Stimulated activated naive B cell treated with anti-CD40 and anti-IgM and Interleukin-4, amounts not matched to agents 10 μg/mL and 1 μg/mL and 100 μg/mL, for 72 hours (primary cell): ENCODE results near the gene FGFBP2.

ENCODE experiments used
- ATAC-seq, 2 donors: fragments of 150-1000 bp; cut with Tn5 transposase; replicated peaks; 2 replicates each; pipeline ENCODE4 v1.10.0; 2021; ENCODE audit warnings: moderate library complexity in 1 of 2
- DNase-seq: peaks from one replicate; pipeline ENCODE4 v3.0.0; 2021
- H3K27ac Mint-ChIP-seq: one replicate; pipeline ENCODE4 v1.8.0; 2022; ENCODE audit warnings: mild to moderate bottlenecking, mixed read lengths
- H3K27me3 Mint-ChIP-seq, 2 donors: one replicate each; pipeline ENCODE4 v1.8.0; 2022; ENCODE audit warnings: mixed read lengths in 2 of 2
- H3K36me3 Mint-ChIP-seq, 2 donors: one replicate each; pipeline ENCODE4 v1.8.0; 2022; ENCODE audit warnings: mixed read lengths in 2 of 2, mild to moderate bottlenecking in 1 of 2
- H3K4me1 Mint-ChIP-seq, 2 donors: one replicate each; pipeline ENCODE4 v1.8.0; 2022; ENCODE audit warnings: mixed read lengths in 2 of 2, mild to moderate bottlenecking in 1 of 2
- H3K4me3 Mint-ChIP-seq, 2 donors: one replicate each; pipeline ENCODE4 v1.8.0; 2022; ENCODE audit warnings: mild to moderate bottlenecking in 2 of 2, mixed read lengths in 2 of 2, moderate library complexity in 1 of 2
- H3K9me3 Mint-ChIP-seq, 2 donors: one replicate each; pipeline ENCODE4 v1.8.0; 2022; ENCODE audit warnings: mixed read lengths in 2 of 2, mild to moderate bottlenecking in 1 of 2

FGFBP2 gene

GRCh38 chr4:15986907-15987306 is 23.9 kb upstream of the FGFBP2 start:
- Mint-ChIP-seq H3K27ac (no peak overlapping the region), H3K4me3 (no peak overlapping the region), H3K36me3 (no peaks in the 10 kb centered on the region), H3K9me3 (no peaks in the 10 kb centered on the region), H3K4me1 (peaks cover 0 to 2% of the 10 kb centered on the region in 2 donors), H3K27me3 (peaks cover 0 to 4% of the 10 kb centered on the region in 2 donors)
- DNase-seq (no peak), ATAC-seq (no peak)

DNA sequence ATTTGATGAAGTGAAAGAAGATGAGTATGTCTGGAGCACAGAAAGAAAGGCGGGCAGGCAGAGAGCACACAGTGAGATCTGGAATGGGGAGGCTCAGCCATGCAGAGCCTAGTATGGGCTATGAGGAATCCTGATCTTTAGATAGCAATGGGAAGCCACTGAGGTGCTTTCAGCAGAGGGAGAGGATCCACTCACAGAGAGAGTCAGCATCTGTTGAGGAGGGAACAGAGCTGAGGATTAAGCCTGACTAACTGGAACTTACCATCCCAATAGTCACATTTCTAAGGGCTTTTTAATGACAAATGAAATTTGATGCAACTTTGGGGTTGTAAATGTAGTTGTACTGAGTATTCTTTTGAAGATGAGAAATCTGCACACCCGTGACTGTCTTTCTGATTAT is 20.6 kb upstream of the FGFBP2 start:
- H3K9me3 Mint-ChIP-seq = no peaks in the 10 kb centered on the region
- no peak for ATAC-seq

DNA sequence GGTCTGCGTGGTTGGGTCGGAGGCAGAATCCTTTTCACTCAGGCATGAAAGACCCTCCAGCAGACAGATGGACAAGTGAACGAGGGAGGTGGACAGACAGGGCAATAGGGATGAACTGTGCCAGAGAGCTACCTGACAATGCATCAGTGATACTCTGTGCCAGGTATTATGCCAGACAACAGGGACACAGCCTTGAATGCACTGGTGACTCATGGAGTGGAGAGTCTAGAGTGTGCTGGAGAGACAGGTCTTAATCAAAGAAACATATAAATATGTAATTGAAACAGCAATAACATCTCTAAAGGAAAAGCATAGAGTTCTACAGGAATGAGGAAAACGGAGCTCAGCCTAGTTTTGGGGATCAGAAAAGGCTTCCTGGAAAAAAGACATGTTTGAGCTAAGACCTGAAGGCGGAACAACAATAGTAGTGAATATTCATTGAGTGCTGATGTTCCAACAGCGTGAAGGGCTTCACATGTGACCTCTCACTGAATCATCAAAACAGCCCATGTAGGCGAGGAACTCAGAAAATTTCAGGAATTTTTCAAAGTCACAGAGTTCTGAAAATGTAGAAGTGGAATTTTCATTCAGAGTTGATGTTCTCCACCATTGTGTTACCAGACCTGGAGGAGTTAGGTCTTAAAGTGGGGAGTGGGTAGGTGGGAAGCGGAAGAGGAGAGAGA is 20.0 kb upstream of the FGFBP2 start:
- Mint-ChIP-seq H3K36me3 (no peaks in the 10 kb centered on the region), H3K9me3 (no peaks in the 10 kb centered on the region), H3K27ac (no peak overlapping the region), H3K4me3 (no peak overlapping the region), H3K27me3 (peaks cover 0 to 5% of the 10 kb centered on the region in 2 donors), H3K4me1 (no peaks in the 10 kb centered on the region)
- DNase-seq (no peak), ATAC-seq (no peak)

More for the DNA sequence above, 20.6 kb upstream of the FGFBP2 start:
- no peak overlapping the region for H3K27ac Mint-ChIP-seq
- no peak for DNase-seq
- H3K27me3 Mint-ChIP-seq = peaks cover 0 to 5% of the 10 kb centered on the region in 2 donors
- no peak overlapping the region for H3K4me3 Mint-ChIP-seq
- no peaks in the 10 kb centered on the region for H3K36me3 Mint-ChIP-seq
- H3K4me1 Mint-ChIP-seq = no peaks in the 10 kb centered on the region

DNA sequence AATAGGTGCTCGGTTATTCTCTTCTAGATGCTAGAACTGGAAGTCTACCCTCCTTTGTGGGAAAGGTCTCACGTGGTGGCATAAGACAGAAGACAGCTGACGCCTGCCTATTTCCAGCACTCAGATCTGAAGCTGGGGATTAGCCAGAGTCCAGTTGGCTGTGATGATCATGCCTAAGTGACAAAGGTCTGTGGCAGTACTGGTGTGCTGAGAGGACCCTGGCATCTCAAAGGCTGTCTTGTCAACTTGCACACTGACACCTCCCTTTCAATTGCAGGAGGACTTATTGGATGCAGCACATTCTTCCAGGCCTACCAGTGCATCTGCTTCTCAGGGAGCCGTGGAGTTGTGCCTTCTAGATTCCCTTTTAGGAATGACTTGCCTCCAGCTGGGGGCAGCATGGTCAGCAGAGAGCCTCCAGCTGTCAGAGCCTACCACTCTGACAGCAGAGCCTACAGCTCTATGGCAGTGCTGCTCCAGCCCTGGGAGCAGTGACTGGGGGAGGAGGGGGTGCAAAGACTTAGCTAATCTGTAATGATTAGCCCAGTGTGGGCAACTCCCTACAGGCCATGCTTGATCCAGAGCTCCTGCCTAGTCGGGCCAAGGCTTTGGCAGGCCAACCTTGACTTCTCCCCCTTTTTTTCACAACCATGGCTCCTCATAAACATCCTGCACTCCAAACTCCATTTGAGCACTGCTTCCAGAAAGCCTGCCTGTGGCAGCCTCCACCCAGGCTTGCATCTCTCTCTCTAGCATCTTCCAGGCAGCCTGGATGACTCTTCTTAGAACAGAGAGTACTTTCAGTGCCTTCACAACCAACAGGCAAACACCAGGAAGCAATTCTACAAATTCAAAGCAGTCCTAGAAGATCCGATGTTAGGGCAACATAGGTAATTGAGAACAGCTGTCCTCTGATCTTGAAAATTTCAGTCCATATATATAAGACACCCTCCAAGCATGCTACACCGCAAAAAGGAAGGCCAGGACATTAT is 13.8 kb upstream of the FGFBP2 start:
- H3K4me3 Mint-ChIP-seq = no peak overlapping the region
- no peaks in the 10 kb centered on the region for H3K9me3 Mint-ChIP-seq
- H3K27ac Mint-ChIP-seq = no peak overlapping the region
- DNase-seq = no peak
- H3K4me1 Mint-ChIP-seq = no peaks in the 10 kb centered on the region
- peaks cover 0 to 4% of the 10 kb centered on the region in 2 donors for H3K27me3 Mint-ChIP-seq
- H3K36me3 Mint-ChIP-seq = no peaks in the 10 kb centered on the region
- ATAC-seq = peak in 1 of 2 donors; percentile 23

- no peak for ATAC-seq
- Mint-ChIP-seq H3K36me3 (peaks cover 1 to 2% of the 10 kb centered on the region in 2 donors), H3K4me3 (no peak overlapping the region), H3K27me3 (peaks cover 4 to 5% of the 10 kb centered on the region in 2 donors), H3K27ac (no peak overlapping the region), H3K9me3 (peaks cover 3 to 8% of the 10 kb centered on the region in 2 donors), H3K4me1 (no peaks in the 10 kb centered on the region)
- DNase-seq = no peak
These were observed 8.3 kb upstream of the FGFBP2 start for GRCh38 chr4:15971068-15971801.

DNA sequence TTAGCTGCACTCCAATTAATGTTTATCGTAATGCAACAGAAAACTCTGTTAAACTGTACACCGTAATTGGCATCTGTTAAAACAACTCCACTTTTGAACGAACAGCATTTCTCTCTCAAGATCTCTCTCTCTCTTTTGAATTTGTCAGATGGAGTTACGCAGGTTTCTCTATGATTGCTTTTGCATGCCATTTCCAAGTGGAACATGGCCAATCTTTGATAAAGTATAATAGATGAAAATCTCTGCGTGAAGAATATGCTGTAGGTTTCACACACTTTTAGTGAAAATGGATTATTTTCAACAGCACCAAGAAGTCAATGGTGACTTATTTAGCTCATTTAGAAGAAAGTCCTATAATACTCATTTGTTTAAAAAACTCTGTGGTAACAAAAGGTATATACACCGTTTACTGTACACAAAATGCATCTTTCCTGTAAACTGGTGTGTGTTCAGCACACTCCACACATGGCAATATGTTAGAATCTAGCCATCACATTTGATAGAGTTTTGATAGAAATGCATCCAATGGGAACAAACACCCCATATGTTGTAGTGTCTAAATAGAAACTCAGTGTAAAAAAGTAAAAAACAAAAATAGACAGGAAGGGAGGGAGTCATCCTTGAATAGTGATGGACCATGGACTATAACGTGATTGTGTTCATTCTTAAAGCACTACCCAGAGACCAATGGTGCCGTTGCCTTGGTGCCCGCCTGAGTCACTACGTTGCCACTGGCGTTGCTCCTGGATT is 5.8 kb upstream of the FGFBP2 start:
- DNase-seq = no peak
- H3K27ac Mint-ChIP-seq = no peak overlapping the region
- H3K9me3 Mint-ChIP-seq = peaks cover 4 to 9% of the 10 kb centered on the region in 2 donors
- ATAC-seq = no peak
- H3K27me3 Mint-ChIP-seq = peaks cover 4 to 6% of the 10 kb centered on the region in 2 donors
- peaks cover 1 to 4% of the 10 kb centered on the region in 2 donors for H3K36me3 Mint-ChIP-seq
- H3K4me3 Mint-ChIP-seq = no peak overlapping the region
- peaks cover 4 to 12% of the 10 kb centered on the region in 2 donors for H3K4me1 Mint-ChIP-seq

- peaks cover 1 to 4% of the 10 kb centered on the region in 2 donors for H3K36me3 Mint-ChIP-seq
- peaks cover 4 to 9% of the 10 kb centered on the region in 2 donors for H3K9me3 Mint-ChIP-seq
- ATAC-seq (no peak), DNase-seq (no peak)
- H3K4me3 Mint-ChIP-seq = no peak overlapping the region
- H3K27ac Mint-ChIP-seq = peak overlapping the region; percentile 56
- peaks cover 19 to 28% of the 10 kb centered on the region in 2 donors for H3K4me1 Mint-ChIP-seq
- peaks cover 4 to 6% of the 10 kb centered on the region in 2 donors for H3K27me3 Mint-ChIP-seq
These were observed 2.4 kb upstream of the FGFBP2 start for GRCh38 chr4:15965325-15965724.

DNA sequence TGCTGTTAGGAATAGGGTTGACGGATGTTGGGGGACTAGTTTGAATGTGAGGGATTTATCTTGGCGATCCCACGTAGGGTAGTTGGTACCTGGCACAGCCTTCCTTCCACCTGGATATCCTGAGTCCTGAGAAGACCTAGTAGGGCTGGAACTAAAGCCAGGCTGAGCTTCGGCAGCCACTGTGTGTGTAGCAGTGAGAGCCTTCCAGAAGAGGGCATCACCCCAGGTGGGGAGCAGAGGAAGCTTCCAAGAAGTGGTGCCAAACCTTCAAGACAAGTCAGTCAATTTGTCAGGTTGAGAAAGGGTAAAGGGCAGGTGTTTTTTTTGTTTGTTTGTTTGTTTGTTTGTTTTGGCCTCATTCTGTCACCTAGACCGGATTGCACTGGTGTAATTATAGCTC is 1.2 kb upstream of the FGFBP2 start:
- H3K27me3 Mint-ChIP-seq = peaks cover 4 to 6% of the 10 kb centered on the region in 2 donors
- H3K4me1 Mint-ChIP-seq = peaks cover 19 to 28% of the 10 kb centered on the region in 2 donors
- H3K4me3 Mint-ChIP-seq = no peak overlapping the region
- DNase-seq (no peak), ATAC-seq (no peak)
- no peak overlapping the region for H3K27ac Mint-ChIP-seq
- peaks cover 3 to 4% of the 10 kb centered on the region in 2 donors for H3K36me3 Mint-ChIP-seq
- peaks cover 4 to 9% of the 10 kb centered on the region in 2 donors for H3K9me3 Mint-ChIP-seq

GRCh38 chr4:15963576-15963975 is 601 bp upstream of the FGFBP2 start:
- peaks cover 4 to 9% of the 10 kb centered on the region in 2 donors for H3K9me3 Mint-ChIP-seq
- peak overlapping the region; percentile 84 for H3K27ac Mint-ChIP-seq
- peak overlapping the region; percentile 62 to 74 for H3K4me3 Mint-ChIP-seq
- ATAC-seq = peak; percentile 98
- peaks cover 4 to 6% of the 10 kb centered on the region in 2 donors for H3K27me3 Mint-ChIP-seq
- peaks cover 3 to 4% of the 10 kb centered on the region in 2 donors for H3K36me3 Mint-ChIP-seq
- H3K4me1 Mint-ChIP-seq = peaks cover 19 to 28% of the 10 kb centered on the region in 2 donors
- DNase-seq = peak; percentile 80

DNA sequence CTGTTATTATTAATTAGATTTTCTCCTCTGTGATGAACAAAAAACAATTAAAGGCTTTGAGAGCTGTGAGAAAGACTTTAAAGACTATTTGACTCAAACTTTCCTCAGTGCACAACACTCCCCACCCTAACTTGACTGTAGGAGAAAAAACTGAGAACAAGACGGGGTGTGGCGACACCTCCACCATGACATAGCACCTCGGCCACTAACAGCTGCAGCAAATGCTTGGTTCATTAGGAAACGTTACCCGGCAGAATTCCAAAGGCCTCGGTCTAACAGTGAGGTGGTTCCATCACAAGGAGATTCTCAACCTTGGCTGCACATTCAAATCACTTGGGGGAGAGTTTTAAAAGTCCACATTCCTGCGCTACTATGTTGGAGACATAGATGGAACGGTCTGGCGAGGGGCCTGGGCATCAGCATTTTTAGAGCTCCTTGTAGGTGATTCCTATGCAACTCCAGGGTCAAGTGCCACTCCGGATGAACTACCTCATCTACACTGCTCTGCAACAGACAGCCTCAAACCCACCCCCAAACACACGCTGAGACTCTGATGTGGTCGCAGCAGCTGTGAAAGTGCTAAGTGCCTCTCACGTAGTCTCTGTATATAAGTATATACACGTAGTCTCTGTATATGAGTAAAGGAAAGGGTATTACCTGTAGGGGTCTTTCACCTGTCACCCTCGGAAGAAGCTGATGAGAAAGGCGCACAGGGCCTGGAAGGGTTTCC is 1.0 kb downstream of the FGFBP2 start:
- Mint-ChIP-seq H3K27me3 (peaks cover 3 to 6% of the 10 kb centered on the region in 2 donors), H3K9me3 (peaks cover 4 to 9% of the 10 kb centered on the region in 2 donors), H3K36me3 (peaks cover 1 to 4% of the 10 kb centered on the region in 2 donors), H3K4me1 (peaks cover 19 to 28% of the 10 kb centered on the region in 2 donors), H3K4me3 (peak overlapping the region; percentile 32 to 74), H3K27ac (peak overlapping the region; percentile 56)
- ATAC-seq (no peak), DNase-seq (no peak)

DNA sequence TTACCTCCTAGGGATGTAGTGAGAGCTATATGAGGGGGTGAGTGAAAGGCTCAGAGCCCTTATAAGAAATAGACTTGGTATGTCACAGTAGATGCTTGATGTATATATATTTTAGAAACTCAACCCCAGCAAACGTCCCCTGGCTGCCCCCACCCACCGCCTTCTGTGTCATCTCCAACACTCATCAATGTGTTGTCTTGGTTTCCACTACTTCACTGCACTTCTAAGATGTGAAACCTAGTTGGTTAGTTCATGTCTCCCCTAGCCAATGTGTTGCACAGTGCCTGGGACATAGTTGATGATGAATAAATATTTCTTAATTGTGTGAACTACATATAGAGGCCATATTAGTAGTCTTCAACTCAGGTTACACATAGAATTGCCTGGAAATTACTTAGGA is 4.4 kb downstream of the FGFBP2 start:
- peaks cover 6 to 9% of the 10 kb centered on the region in 2 donors for H3K36me3 Mint-ChIP-seq
- H3K9me3 Mint-ChIP-seq = peaks cover 7 to 8% of the 10 kb centered on the region in 2 donors
- ATAC-seq (no peak), DNase-seq (no peak)
- H3K4me1 Mint-ChIP-seq = peaks cover 20 to 27% of the 10 kb centered on the region in 2 donors
- no peaks in the 10 kb centered on the region for H3K27me3 Mint-ChIP-seq
- H3K4me3 Mint-ChIP-seq = no peak overlapping the region
- no peak overlapping the region for H3K27ac Mint-ChIP-seq

- DNase-seq (peak; percentile 82), ATAC-seq (peak; percentile 93 to 94)
- H3K27ac Mint-ChIP-seq = no peak overlapping the region
- peaks cover 7 to 10% of the 10 kb centered on the region in 2 donors for H3K9me3 Mint-ChIP-seq
- no peak overlapping the region for H3K4me3 Mint-ChIP-seq
- H3K27me3 Mint-ChIP-seq = no peaks in the 10 kb centered on the region
- peaks cover 6 to 9% of the 10 kb centered on the region in 2 donors for H3K36me3 Mint-ChIP-seq
- peaks cover 15 to 29% of the 10 kb centered on the region in 2 donors for H3K4me1 Mint-ChIP-seq
These were observed 6.7 kb downstream of the FGFBP2 start for GRCh38 chr4:15956179-15956850.
